HG03469 (cell line): ENCODE data around the gene KATNB1.
A peak's percentile ranks its signal among the peaks of the same experiment; 100 is the strongest.

Experiments
- ATAC-seq: cut with Tn5 transposase; IDR thresholded peaks from one replicate; pipeline ENCODE4 v1.9.1; 2021; ENCODE audit warnings: mild to moderate bottlenecking, moderate library complexity, moderate number of reproducible peaks; ENCODE audit not compliant: unreplicated experiment

Gene KATNB1

GRCh38 chr16:57754354-57755060, 18.9 kb downstream of the KATNB1 start:
- no peak for ATAC-seq

- ATAC-seq = no peak
Observed at GRCh38 chr16:57755061-57755684, 19.6 kb downstream of the KATNB1 start.

- ATAC-seq = no peak
Observed at GRCh38 chr16:57755726-57756423, 20.3 kb downstream of the KATNB1 start.

- ATAC-seq = no peak
Observed at GRCh38 chr16:57756424-57757325, 21.1 kb downstream of the KATNB1 start.

- peak; percentile 66 for ATAC-seq
Observed at GRCh38 chr16:57757326-57757786, 21.8 kb downstream of the KATNB1 start.

GRCh38 chr16:57757883-57758282, 22.3 kb downstream of the KATNB1 start:
- ATAC-seq = no peak

- ATAC-seq = no peak
Observed at GRCh38 chr16:57758331-57759117, 23.0 kb downstream of the KATNB1 start.

GRCh38 chr16:57759131-57759530, 23.6 kb downstream of the KATNB1 start:
- no peak for ATAC-seq

GRCh38 chr16:57759541-57760356, 24.2 kb downstream of the KATNB1 start:
- no peak for ATAC-seq

- no peak for ATAC-seq
Observed at GRCh38 chr16:57760357-57761160, 25.0 kb downstream of the KATNB1 start.

- no peak for ATAC-seq
Observed at GRCh38 chr16:57761301-57761700, 25.7 kb downstream of the KATNB1 start.

GRCh38 chr16:57761957-57762356, 26.4 kb downstream of the KATNB1 start:
- no peak for ATAC-seq

- no peak for ATAC-seq
Observed at GRCh38 chr16:57762365-57763040, 26.9 kb downstream of the KATNB1 start.

GRCh38 chr16:57763285-57764005, 27.9 kb downstream of the KATNB1 start:
- no peak for ATAC-seq

- no peak for ATAC-seq
Observed at GRCh38 chr16:57764006-57764340, 28.4 kb downstream of the KATNB1 start.

GRCh38 chr16:57764341-57765159, 29.0 kb downstream of the KATNB1 start:
- ATAC-seq = no peak
